HCT116 (cell line): Measurements from ENCODE around the gene FGD3. TPM values are rescaled to one million over a fixed set of nuclear protein-coding genes. Genes with fewer than 3 reads are reported as not detected.

Source experiments
- ATAC-seq: fragments of 200-7000 bp; cut with Tn5 transposase; 2 replicates; pipeline ENCODE4 v1.9.1; 2020; ENCODE audit warnings: mild to moderate bottlenecking, moderate library complexity
- BruUV-seq: library from RNA; stranded (reverse); fragments of 400-500 nt; replicated peaks from 2 replicates; lab custom pipeline; 2021; lab: Mats Ljungman, UMichigan
- CTCF ChIA-PET: fragments of 300-600 bp; sonication (Branson Sonifier 250); formaldehyde crosslinking; loops from one replicate; lab custom pipeline; 2021; ENCODE audit warnings: antibody characterized with exemption; lab: Charles Lee
- POLR2A ChIA-PET: fragments of 300-600, 350-600 bp; sonication (Branson Sonifier 250); formaldehyde crosslinking; loops from one replicate; lab custom pipeline; 2021; ENCODE audit warnings: antibody characterized with exemption; lab: Charles Lee
- RAD21 ChIA-PET, 2 experiments: fragments of 300-600 bp; sonication (Branson Sonifier 250); formaldehyde crosslinking; loops; one replicate each; lab custom pipeline; 2023; ENCODE audit warnings: low total read pairs in 2 of 2; ENCODE audit not compliant: uncharacterized antibody in 2 of 2, unreplicated experiment in 2 of 2, low non-redundant PET in 1 of 2; lab: Charles Lee
- DNase-seq: peaks from one replicate; pipeline ENCODE4 v3.0.0-alpha.2; 2010; ENCODE audit warnings: low read depth, low spot score
- H2AFZ ChIP-seq: fragments of 200-600 bp; shearing (Covaris generic), sonication (generic); 2 replicates; pipeline ENCODE4 v1.6.1; 2017; ENCODE audit warnings: low read depth, mixed run types, mixed read lengths, antibody characterized with exemption, low read length; ENCODE audit not compliant: poor library complexity, severe bottlenecking
- H3K27ac ChIP-seq: 2 replicates; pipeline ENCODE4 v1.5.1; 2012; ENCODE audit warnings: low read depth, low read length
- H3K27me3 ChIP-seq: fragments of 200-600 bp; sonication (generic); 2 replicates; pipeline ENCODE4 v1.6.1; 2016; ENCODE audit warnings: mixed run types, low read length, mixed read lengths; ENCODE audit not compliant: insufficient read depth
- H3K36me3 ChIP-seq, 2 experiments: fragments of 200-500 bp in 1 of 2; fragments of 200-600 bp in 1 of 2; sonication (Bioruptor generic) in 1 of 2; sonication (generic) in 1 of 2; 2 replicates each; pipeline versions ENCODE4 v1.5.1 to v1.6.1; 2014 to 2016; ENCODE audit warnings: low read length in 2 of 2, inconsistent platforms in 1 of 2, mixed read lengths in 1 of 2, mixed run types in 1 of 2; ENCODE audit not compliant: insufficient read depth in 2 of 2, control insufficient read depth in 1 of 2
- H3K4me1 ChIP-seq, 2 experiments: fragments of 200-600 bp in 1 of 2; sonication (generic) in 1 of 2; 2 replicates each; pipeline versions ENCODE4 v1.5.1 to v1.6.1; 2012 to 2017; ENCODE audit warnings: low read length in 2 of 2, inconsistent platforms in 1 of 2, mild to moderate bottlenecking in 1 of 2, mixed read lengths in 1 of 2, mixed run types in 1 of 2, moderate library complexity in 1 of 2; ENCODE audit not compliant: insufficient read depth in 2 of 2, control insufficient read depth in 1 of 2
- H3K4me2 ChIP-seq: fragments of 200-600 bp; sonication (generic); 2 replicates; pipeline ENCODE4 v1.6.1; 2017; ENCODE audit warnings: mixed run types, low read length, mixed read lengths
- H3K4me3 ChIP-seq, 2 experiments: fragments of 200-600 bp in 1 of 2; sonication (generic) in 1 of 2; replicated peaks in 1 of 2; 2 replicates each; pipeline ENCODE4 v1.5.1; 2011 to 2016; ENCODE audit warnings: low read length in 2 of 2, control low read depth in 1 of 2, low read depth in 1 of 2, mild to moderate bottlenecking in 1 of 2, mixed read lengths in 1 of 2, mixed run types in 1 of 2
- H3K79me2 ChIP-seq: fragments of 200-600 bp; sonication (generic); 2 replicates; pipeline ENCODE4 v1.6.1; 2017; ENCODE audit warnings: mild to moderate bottlenecking, mixed run types, low read length, moderate library complexity, mixed read lengths; ENCODE audit not compliant: insufficient read depth
- H3K9ac ChIP-seq: fragments of 200-600 bp; sonication (generic); 2 replicates; pipeline ENCODE4 v1.6.1; 2016; ENCODE audit warnings: low read length, mixed read lengths
- H3K9me2 ChIP-seq: fragments of 200-600 bp; sonication (generic), shearing (Covaris generic); 2 replicates; pipeline ENCODE4 v1.6.1; 2017; ENCODE audit warnings: mixed run types, mild to moderate bottlenecking, moderate library complexity; ENCODE audit not compliant: insufficient read depth
- H3K9me3 ChIP-seq, 2 experiments: fragments of 200-500 bp in 1 of 2; fragments of 200-600 bp in 1 of 2; sonication (Bioruptor generic) in 1 of 2; sonication (generic) in 1 of 2; 2 replicates each; pipeline ENCODE4 v1.6.1; 2014 to 2017; ENCODE audit warnings: low read length in 2 of 2, mixed read lengths in 2 of 2, inconsistent platforms in 1 of 2, low read depth in 1 of 2, mild to moderate bottlenecking in 1 of 2, mixed run types in 1 of 2, moderate library complexity in 1 of 2; ENCODE audit not compliant: control insufficient read depth in 1 of 2, insufficient read depth in 1 of 2
- H4K20me1 ChIP-seq: fragments of 200-600 bp; sonication (generic), shearing (Covaris generic); 2 replicates; pipeline ENCODE4 v1.6.1; 2017; ENCODE audit warnings: mixed run types, mild to moderate bottlenecking, moderate library complexity; ENCODE audit not compliant: insufficient read depth
- CEBPB ChIP-seq: IDR thresholded peaks from 2 replicates; pipeline ENCODE4 v1.6.1; 2012; ENCODE audit warnings: low read depth
- EGR1 ChIP-seq: IDR thresholded peaks from 2 replicates; pipeline ENCODE4 v1.6.1; 2012; ENCODE audit warnings: low read depth
- ELF1 ChIP-seq: IDR thresholded peaks from 2 replicates; pipeline ENCODE4 v1.6.1; 2012; ENCODE audit warnings: low read depth, borderline replicate concordance
- EZH2 ChIP-seq: fragments of 200-600 bp; sonication (generic); IDR thresholded peaks from 2 replicates; pipeline ENCODE4 v1.6.1; 2017; ENCODE audit warnings: antibody characterized with exemption, mixed run types
- JUND ChIP-seq: IDR thresholded peaks from 2 replicates; pipeline ENCODE4 v1.6.1; 2012
- POLR2A ChIP-seq: IDR thresholded peaks from 2 replicates; pipeline ENCODE4 v1.7.0; 2011; ENCODE audit warnings: borderline replicate concordance; ENCODE audit not compliant: insufficient read depth, insufficient read length; ENCODE audit errors: extremely low read depth
- POLR2AphosphoS5 ChIP-seq: IDR thresholded peaks from 2 replicates; pipeline ENCODE4 v1.6.1; 2011; ENCODE audit warnings: mild to moderate bottlenecking, low read depth, low read length, moderate library complexity
- RAD21 ChIP-seq: IDR thresholded peaks from 2 replicates; pipeline ENCODE4 v1.6.1; 2012; ENCODE audit warnings: low read depth, mild to moderate bottlenecking
- SIN3A ChIP-seq: IDR thresholded peaks from 2 replicates; pipeline ENCODE4 v1.6.1; 2012; ENCODE audit warnings: low read depth
- SRF ChIP-seq: IDR thresholded peaks from 2 replicates; pipeline ENCODE4 v1.6.1; 2012; ENCODE audit warnings: low read depth
- TCF7L2 ChIP-seq: IDR thresholded peaks from 2 replicates; pipeline ENCODE4 v1.7.0; 2011; ENCODE audit warnings: borderline replicate concordance, inconsistent platforms; ENCODE audit not compliant: insufficient read depth, insufficient read length; ENCODE audit errors: extremely low read depth
- YY1 ChIP-seq: IDR thresholded peaks from 2 replicates; pipeline ENCODE4 v1.6.1; 2011; ENCODE audit warnings: low read length, low read depth, moderate library complexity, mild to moderate bottlenecking; ENCODE audit not compliant: insufficient replicate concordance; ENCODE audit errors: extremely low read depth
- ZBTB33 ChIP-seq: IDR thresholded peaks from 2 replicates; pipeline ENCODE4 v1.6.1; 2011; ENCODE audit warnings: mild to moderate bottlenecking, low read length, moderate library complexity; ENCODE audit not compliant: insufficient replicate concordance; ENCODE audit errors: extremely low read depth
- ZFX ChIP-seq: fragments of 450-650 bp; IDR thresholded peaks from 2 replicates; pipeline ENCODE4 v1.6.1; 2017
- ZNF274 ChIP-seq: fragments of 200-500 bp; sonication (Bioruptor generic); IDR thresholded peaks from 2 replicates; pipeline ENCODE4 v1.6.1; 2014; ENCODE audit warnings: mild to moderate bottlenecking, low read depth, low read length, inconsistent platforms
- intact Hi-C: fragments of 100-400 bp; cut with micrococcal nuclease; formaldehyde crosslinking; loops from 2 replicates; pipeline ENCODE4 v1.10.0; 2022
- total RNA-seq: library from RNA; stranded (reverse); gene quantifications from one replicate; pipeline ENCODE4 v1.2.1, GENCODE V29; 2021; ENCODE audit not compliant: unreplicated experiment
- TF ChIP-seq, protein P1 (sequence below): IDR thresholded peaks from 2 replicates; pipeline ENCODE4 v1.6.1; 2012

Gene FGD3
- total RNA-seq, 1 experiment from 2014 or later: 3.3 TPM

DNA sequence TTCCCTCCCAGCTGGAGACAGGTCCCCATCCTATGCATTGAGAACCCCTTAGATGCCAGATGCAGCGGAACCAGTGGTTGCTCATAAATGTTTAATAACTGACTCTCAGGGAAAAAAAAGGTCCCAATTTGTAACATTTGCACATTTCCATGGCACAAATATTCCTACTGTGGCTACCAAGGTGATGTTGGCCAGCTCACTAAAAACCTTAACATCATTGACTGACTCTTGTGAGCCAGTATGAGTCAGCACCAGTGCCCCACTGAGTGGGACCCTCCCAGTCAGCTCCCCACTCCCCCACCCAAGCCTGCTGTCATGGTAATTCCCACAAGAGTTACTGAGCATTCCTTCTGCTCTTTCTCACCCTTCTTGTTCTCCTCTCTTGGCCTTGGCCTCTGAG lies 26.9 kb upstream of the FGD3 start:
- RAD21 ChIA-PET: no interaction called here
- Histone ChIP-seq H3K4me3 (no peak overlapping the region), H3K9ac (no peak overlapping the region), H4K20me1 (no peaks in the 10 kb centered on the region), H3K9me2 (no peaks in the 10 kb centered on the region), H3K27ac (no peak overlapping the region), H3K27me3 (no peaks in the 10 kb centered on the region), H3K4me1 (no peaks in the 10 kb centered on the region)
- ATAC-seq: no peak
- CTCF ChIA-PET: no interaction called here
- TF ChIP-seq POLR2AphosphoS5: no peak
- no peak for TF ChIP-seq ZNF274
- TF ChIP-seq JUND: no peak
- no peak for TF ChIP-seq SIN3A
- TF ChIP-seq, protein P1, sequence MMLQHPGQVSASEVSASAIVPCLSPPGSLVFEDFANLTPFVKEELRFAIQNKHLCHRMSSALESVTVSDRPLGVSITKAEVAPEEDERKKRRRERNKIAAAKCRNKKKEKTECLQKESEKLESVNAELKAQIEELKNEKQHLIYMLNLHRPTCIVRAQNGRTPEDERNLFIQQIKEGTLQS: no peak
- no peak for TF ChIP-seq EGR1
- TF ChIP-seq RAD21: no peak
- no peak for TF ChIP-seq ZFX
- TF ChIP-seq CEBPB: no peak
- TF ChIP-seq SRF: no peak
- no peak for TF ChIP-seq ELF1
- TF ChIP-seq EZH2: no peak
- no peak for TF ChIP-seq POLR2A
- no peak for TF ChIP-seq YY1
- no peak for TF ChIP-seq ZBTB33
- no peak for TF ChIP-seq TCF7L2
- TF ChIP-seq, all 23 proteins: peak for 0
- Histone ChIP-seq H2AFZ (no peak overlapping the region), H3K36me3 (no peaks in the 10 kb centered on the region), H3K4me2 (no peak overlapping the region), H3K9me3 (no peaks in the 10 kb centered on the region), H3K79me2 (no peaks in the 10 kb centered on the region)
- no peak for DNase-seq
- no TSS peak for BruUV-seq
- POLR2A ChIA-PET: no interaction called here
- intact Hi-C loops: no loop called here
